Measurements from ENCODE around the gene MT1B.

DNA sequence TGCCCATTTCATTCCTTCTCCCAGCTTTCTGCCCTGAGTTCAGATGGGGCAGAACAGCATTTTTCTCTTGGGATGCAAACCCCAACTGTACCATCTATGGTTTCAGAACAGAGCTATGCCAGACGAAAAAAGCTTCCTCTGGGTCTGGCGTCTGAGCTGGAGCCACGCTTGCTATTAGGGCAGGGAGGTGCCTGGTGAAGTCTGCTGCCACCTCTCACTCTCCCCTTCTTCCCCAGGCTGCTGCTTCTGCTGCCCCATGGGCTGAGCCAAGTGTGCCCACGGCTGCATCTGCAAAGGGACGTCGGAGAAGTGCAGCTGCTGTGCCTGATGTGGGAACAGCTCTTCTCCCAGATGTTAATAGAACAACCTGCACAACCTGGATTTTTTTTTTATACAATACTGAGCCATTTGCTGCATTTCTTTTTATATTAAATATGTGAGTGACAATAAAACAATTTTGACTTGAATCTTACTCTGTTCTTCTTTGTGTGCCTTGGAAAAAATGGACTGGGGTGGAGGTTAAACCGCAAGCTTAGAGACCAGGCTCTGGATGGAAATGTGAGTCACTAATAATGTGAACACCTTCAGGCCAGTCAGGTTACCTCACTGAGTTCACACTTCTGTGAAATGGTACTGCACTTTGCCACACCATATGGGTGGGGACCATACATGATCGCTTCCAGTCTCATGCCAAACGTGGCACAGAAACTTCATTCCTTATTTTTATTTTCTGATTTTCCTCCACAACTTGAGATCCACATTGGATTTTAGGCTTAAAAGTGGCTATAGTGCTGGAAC, 14.9 kb upstream of the MT1B start:
- TF ChIP-seq SP1 (IDR thresholded peaks at IDR 0.05; ENCODE audit: low read depth), result no peak
- TF ChIP-seq, protein P1, sequence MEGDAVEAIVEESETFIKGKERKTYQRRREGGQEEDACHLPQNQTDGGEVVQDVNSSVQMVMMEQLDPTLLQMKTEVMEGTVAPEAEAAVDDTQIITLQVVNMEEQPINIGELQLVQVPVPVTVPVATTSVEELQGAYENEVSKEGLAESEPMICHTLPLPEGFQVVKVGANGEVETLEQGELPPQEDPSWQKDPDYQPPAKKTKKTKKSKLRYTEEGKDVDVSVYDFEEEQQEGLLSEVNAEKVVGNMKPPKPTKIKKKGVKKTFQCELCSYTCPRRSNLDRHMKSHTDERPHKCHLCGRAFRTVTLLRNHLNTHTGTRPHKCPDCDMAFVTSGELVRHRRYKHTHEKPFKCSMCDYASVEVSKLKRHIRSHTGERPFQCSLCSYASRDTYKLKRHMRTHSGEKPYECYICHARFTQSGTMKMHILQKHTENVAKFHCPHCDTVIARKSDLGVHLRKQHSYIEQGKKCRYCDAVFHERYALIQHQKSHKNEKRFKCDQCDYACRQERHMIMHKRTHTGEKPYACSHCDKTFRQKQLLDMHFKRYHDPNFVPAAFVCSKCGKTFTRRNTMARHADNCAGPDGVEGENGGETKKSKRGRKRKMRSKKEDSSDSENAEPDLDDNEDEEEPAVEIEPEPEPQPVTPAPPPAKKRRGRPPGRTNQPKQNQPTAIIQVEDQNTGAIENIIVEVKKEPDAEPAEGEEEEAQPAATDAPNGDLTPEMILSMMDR (IDR thresholded peaks at IDR 0.05 in 2 of 3, conservative IDR thresholded peaks at IDR 0.05 in 1 of 3; ENCODE audit: borderline replicate concordance in 1 of 3, insufficient read depth in 1 of 3, low read depth in 2 of 3, low read length in 2 of 3), result no peak
- TF ChIP-seq EZH2 (IDR thresholded peaks at IDR 0.05), result no peak
- no peak for TF ChIP-seq POLR2A (IDR thresholded peaks at IDR 0.05; ENCODE audit: borderline replicate concordance, extremely low read depth, insufficient read depth, insufficient read length)
- TF ChIP-seq RAD21 (IDR thresholded peaks at IDR 0.05; ENCODE audit: low read depth), result no peak
